GM18907 (cell line): Measurements from ENCODE around the gene LELP1.
"Not testable (repeated sequence)": the region's sequence is repeated elsewhere in the genome, so short reads cannot be mapped to it uniquely, and the experiment has no call there.

Experiments
- ATAC-seq: cut with Tn5 transposase; IDR thresholded peaks from one replicate; pipeline ENCODE4 v1.9.1; 2021; ENCODE audit warnings: mild to moderate bottlenecking, moderate library complexity; ENCODE audit not compliant: unreplicated experiment

The LELP1 gene

GRCh38 chr1:153203130-153203529 lies at the start of gene LELP1:
Gene LELP1, plus strand, starts transcription at chr1:153203430. Its CDS starts 1,278 bp downstream, at chr1:153204708.
- ATAC-seq, result no peak

- no peak for ATAC-seq
Measured at GRCh38 chr1:153155541-153155940, 47.7 kb upstream of the LELP1 start.

DNA sequence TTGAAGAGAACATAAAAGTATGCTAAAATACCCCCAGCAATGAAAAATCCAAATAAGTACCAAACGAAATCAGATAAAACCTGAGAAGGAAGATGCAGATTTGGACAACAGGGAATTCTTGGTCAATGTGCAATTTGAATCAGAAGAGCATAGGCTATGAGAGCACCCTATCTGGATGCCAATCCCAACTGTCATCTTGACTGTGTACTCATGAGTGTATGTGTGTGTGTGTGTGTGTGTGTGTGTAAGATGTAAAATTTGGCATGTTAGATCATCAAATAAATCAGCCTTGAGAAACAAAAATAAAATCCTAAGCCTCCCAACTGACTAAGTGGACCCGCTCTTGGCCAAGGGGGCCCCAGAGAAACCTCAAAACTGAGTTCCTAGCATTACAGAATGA lies 34.5 kb upstream of the LELP1 start:
- no peak for ATAC-seq

DNA sequence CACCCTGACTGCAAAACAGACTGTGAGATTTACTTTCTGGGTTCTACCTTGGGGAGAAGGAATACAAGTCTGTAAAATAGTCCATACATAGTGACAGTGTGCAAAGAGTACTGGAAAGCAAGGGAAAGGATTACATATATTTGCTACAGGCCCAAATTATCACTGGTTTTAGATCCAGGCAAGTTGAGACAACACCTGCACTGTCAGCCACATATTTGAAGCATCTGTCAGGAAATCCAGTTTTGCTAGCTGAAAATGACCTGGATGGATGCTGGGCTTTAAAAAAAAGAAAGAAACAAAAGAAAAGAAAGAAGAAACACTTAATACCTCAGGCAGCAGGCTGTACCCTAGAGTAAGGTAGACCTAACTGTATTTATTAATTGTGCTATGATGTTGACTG lies 28.6 kb upstream of the LELP1 start:
- no peak for ATAC-seq

DNA sequence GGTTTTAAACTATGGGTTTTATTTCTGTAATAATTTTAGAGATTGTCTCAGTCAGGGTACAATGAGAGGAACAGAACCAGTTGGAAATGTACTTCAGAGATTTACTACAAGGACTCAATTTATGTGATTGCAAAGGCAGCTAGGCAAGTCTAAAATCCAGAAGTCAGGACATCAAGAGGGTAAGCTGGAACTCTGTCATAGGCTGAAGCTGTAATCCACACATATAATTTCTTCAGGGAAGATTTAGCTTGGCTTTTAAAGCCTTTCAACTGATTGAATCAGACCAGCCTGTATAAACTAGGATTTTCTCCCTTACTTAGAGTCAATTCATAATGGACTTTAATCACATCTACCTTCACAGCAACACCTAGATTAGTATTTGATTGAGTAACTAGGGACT lies 24.3 kb upstream of the LELP1 start:
- ATAC-seq, result no peak

GRCh38 chr1:153180556-153180955 lies 22.7 kb upstream of the LELP1 start:
- ATAC-seq, result no peak

GRCh38 chr1:153188301-153188700 lies 14.9 kb upstream of the LELP1 start:
- not testable (repeated sequence) for ATAC-seq

DNA sequence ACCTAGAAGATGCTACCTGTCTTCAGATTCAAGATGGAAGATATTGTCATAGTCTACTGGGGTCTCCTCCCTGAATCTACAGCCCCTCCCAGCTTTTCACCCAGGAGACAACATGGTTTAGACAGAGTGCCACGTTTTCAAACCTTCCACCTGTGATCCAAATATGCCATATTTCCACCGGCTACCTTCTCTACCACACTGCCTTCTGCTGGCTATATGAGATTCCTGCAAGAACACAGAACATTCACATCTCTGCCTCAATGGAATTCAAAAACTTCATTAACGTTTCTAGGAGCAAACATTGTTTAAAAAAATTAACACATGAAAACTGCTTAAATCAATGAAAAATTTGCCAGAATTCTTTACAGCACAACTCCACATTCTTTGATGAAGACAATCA lies 12.9 kb upstream of the LELP1 start:
- ATAC-seq, result no peak

GRCh38 chr1:153192697-153193096 lies 10.5 kb upstream of the LELP1 start:
- no peak for ATAC-seq

- no peak for ATAC-seq
Measured at GRCh38 chr1:153194331-153195050, 8.7 kb upstream of the LELP1 start.

- ATAC-seq, result no peak
Measured at GRCh38 chr1:153195216-153195615, 8.0 kb upstream of the LELP1 start.

DNA sequence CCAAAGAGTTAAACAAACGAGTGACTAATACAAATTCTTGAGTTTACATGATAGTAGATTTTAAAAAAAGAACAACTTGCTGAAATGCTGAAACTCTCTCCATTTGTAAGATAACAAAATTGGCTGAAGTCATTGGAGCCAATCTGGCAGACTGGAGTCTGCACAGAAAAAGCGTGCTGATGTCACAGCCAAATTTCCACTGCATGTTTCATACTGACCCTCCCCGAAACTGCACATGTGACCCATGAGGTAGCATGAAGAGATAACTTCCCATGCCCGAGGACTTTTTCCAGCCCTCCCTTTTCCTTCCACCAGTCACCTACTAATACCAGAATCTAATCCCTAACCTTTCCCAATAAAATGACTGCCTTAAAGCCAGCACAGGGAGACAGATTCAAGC lies 1.2 kb upstream of the LELP1 start:
- no peak for ATAC-seq

- ATAC-seq, result no peak
Measured at GRCh38 chr1:153206631-153207030, 3.4 kb downstream of the LELP1 start.

- no peak for ATAC-seq
Measured at GRCh38 chr1:153210206-153210605, 7.0 kb downstream of the LELP1 start.

DNA sequence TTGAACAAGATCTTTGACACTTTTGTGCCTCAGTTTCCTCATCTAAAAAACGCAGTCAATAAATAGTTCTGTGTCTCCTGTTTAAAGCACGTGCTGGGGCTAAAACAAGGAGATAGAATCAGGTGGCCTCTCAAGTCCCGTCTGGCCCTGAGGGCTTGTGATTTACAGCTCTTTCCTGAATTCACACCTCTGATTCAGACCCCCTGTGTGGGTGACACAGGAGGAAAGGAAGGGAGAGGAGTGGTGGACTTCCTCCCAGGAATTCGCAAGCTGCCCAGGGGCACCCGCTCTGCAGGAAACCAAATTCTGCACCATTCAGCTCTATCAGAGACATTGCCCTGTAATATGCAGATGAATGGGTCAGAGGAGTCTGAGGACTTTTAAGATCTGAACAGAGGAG lies 9.0 kb downstream of the LELP1 start:
- no peak for ATAC-seq

DNA sequence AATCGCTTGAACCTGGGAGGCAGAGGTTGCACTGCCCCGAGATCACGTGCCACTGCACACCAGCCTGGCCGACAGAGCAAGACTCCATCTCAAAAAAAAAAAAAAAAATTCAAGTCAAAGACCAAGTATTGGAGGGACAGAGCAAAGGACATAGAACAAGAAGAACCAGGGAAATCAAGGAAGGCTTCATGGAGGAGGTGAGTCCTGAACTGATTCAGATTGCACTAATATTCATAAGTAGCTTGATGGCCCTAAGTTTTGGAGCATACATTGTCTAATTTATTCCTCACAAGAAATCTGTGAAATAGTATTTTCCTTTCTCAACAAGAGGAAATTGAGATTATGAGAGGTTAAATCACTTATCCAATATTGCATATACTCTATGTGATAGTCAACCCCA lies 10.3 kb downstream of the LELP1 start:
- ATAC-seq, result no peak

DNA sequence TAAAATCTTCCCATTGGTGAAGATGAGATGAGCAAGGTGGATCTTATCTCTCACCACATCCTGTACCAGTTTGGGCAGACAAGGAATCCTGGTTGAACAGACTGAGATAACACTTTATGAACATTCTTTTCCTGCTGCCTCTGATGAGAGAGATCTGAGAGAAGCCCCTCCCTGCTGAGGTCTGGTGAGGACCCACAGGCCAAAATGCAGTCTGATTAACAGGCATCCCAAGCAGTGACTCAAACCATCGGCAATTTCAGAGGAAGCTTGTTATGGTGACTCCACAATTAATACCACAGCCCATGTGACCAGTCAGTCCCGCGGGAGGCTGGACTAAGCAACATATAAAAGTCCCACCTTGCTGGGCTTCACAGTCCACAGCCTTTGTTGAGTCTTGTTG lies 14.0 kb downstream of the LELP1 start, which contains the start of gene PRR9:
PRR9 (plus strand) TSS at position 373 of the 400 bp plus-strand sequence. CDS start 561 bp downstream, outside the sequence.
- ATAC-seq, result no peak

- ATAC-seq, result no peak
Measured at GRCh38 chr1:153217744-153218416, 14.7 kb downstream of the LELP1 start.

DNA sequence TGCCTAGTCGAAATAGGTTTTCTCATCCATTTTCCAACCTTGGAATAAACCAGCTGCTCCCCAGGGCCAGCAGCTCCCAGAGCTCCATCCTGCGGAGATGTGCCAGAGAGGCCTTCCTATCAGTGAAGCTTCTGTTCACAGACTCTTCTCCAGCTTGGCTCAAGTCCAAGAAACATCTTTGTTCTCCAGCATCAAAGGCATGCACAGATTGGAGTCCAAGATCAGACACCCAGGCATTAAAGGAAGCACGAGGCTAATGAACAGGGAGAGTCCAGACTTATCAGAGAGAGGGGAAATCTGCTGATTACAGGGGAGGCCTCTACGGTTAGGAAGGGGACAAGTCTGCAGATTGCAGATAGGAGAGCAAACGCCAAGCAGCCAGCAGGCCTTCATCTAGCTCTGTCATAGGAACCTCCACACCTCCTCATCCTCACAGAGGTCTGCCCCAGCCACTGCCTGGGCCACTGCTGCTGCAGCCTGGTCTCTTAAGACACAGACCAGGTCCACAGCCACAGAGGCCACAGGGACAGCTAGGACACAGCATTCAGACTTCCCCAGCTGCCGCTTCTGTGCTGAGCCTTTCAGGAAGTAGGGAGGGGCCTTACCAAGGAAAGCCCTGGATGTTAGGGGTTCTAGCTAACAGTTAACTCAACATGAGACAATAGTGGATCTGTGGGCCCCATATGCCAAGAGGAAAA lies 17.5 kb downstream of the LELP1 start:
- ATAC-seq, result no peak

DNA sequence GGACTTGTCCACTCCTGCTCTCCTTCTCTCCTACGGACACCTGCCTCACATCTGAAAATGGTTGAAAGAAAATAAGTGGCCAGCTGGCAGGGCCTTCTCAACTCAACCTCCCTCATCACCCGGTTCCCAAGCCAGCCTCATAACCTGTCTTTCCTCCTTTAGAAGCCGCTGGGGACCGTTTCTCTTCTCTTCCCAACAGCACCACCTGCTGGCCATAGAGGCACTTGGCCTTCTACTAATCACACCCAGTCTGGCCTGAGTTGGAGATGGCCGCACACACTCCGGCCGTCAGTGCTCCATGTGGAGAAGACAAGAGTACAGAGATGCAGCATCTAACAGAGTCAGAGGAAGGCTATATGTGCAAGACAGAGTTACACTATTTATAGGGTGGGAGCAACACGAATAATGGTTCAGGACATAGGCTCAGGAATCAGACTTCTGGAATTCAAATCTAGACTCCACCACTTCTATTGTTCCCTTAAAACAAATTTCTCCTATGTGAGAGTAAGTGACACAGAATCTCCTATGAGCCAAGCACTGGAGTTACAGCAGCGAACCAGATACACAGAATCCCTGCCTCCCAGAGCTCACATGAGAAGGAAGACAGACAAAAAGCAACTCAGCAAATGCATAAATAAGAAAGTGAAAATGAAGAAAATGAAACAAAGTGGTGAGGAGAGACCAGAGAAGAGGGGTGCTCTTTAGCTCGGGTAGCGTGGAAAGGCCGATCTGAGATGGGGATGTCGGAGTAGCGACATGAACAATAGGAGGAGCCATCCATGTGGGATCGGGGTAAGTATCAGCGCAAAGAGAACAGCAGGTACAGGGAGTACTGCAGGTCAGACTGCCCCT lies 20.0 kb downstream of the LELP1 start:
- peak; percentile 71 for ATAC-seq

DNA sequence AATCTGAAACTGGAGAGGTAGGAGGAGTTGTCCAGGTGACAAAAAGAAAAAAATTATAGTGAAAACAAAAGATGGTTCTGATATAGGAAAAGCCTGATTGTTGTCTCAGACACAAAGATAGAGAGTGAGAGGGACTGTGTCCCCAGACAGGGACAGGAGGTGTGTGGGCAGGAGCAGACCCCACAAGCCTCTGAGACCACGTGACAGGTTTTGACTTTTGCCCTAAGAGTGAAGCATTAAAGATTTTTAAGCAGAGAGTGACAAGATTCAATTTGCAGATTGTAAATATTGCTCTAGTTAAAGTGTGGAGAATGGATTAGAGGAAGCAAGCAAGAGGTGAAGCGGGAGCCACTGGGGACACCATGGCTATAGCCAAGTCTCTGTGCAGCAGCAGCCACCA lies 24.6 kb downstream of the LELP1 start:
- no peak for ATAC-seq
